ENCODE data around the gene ETFRF1. TPM values are rescaled to one million over a fixed set of nuclear protein-coding genes. Genes with fewer than 3 reads are reported as not detected.

ETFRF1 gene
- total RNA-seq, 1 experiment from 2014 or later, result 5.9 TPM

DNA sequence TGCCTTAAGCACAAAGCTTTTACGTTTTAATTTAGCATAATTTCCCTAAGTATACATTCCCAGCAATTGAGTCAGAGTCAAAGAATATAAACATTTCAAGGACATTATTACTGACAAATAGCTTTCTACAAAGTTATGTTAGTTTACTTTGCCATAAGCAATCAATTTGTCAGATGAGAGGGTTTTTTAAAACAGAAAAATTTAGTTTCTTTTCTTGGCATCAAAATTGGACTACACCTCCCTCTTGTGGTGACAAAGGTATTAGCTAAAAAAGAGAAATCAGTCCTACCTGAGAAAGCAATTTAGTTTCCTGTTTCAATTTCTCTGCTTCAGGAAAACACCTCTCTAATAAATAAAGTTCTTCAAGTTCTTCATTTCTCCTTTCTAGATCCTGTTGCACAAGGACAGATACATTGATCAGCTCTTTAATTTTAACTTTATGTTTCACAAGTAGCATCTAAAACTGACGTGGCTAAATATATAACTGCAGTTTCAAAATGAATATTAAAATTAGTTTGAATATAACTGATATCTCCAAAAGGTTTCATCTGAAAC is 39.9 kb upstream of the ETFRF1 start:
- Mint-ChIP-seq H3K27me3 (ENCODE audit: low read depth) (no peaks in the 10 kb centered on the region), H3K4me1 (peaks cover 23% of the 10 kb centered on the region), H3K9me3 (peaks cover 6% of the 10 kb centered on the region), H3K27ac (no peak overlapping the region; the same call in 1 of the 2 replicates), H3K36me3 (no peaks in the 10 kb centered on the region), H3K4me3 (no peak overlapping the region)
- ATAC-seq (no peak), DNase-seq (ENCODE audit: low spot score) (no peak)
- ChIA-PET CTCF (interaction anchor here (0.6 to 2.7 kb wide), 13 partner anchors 19 to 279 kb away, joined by 3 to 12 read pairs (median 3); partner anchors contain the start of genes DNAI7 and ETFRF1), POLR2A (interaction anchor here (1.1 kb wide), 1 partner anchor 10 kb away, joined by 3 read pairs; no protein-coding TSS in a partner anchor)
- no peak for TF ChIP-seq IRF1 (CRISPR knock-in tag; IDR thresholded peaks at IDR 0.05)
- no peak for TF ChIP-seq ZSCAN18 (CRISPR knock-in tag; IDR thresholded peaks at IDR 0.05)
- TF ChIP-seq E2F5 (CRISPR knock-in tag; IDR thresholded peaks at IDR 0.05), result no peak
- no peak for TF ChIP-seq E2F1 (CRISPR knock-in tag; IDR thresholded peaks at IDR 0.05)
- TF ChIP-seq CTCF (IDR thresholded peaks at IDR 0.05), result peak; percentile 55

- Mint-ChIP-seq H3K4me3 (no peak overlapping the region), H3K27ac (no peak overlapping the region), H3K4me1 (peaks cover 26% of the 10 kb centered on the region), H3K27me3 (ENCODE audit: low read depth) (no peaks in the 10 kb centered on the region), H3K9me3 (peaks cover 6% of the 10 kb centered on the region), H3K36me3 (no peaks in the 10 kb centered on the region)
- POLR2A ChIA-PET, result no interaction called here
- ATAC-seq (no peak), DNase-seq (ENCODE audit: low spot score) (no peak)
- CTCF ChIA-PET, result interaction anchor here (0.6 to 2.7 kb wide), 5 partner anchors 30 to 231 kb away, joined by 3 to 12 read pairs (median 4); no protein-coding TSS in a partner anchor
- TF ChIP-seq, protein P1, sequence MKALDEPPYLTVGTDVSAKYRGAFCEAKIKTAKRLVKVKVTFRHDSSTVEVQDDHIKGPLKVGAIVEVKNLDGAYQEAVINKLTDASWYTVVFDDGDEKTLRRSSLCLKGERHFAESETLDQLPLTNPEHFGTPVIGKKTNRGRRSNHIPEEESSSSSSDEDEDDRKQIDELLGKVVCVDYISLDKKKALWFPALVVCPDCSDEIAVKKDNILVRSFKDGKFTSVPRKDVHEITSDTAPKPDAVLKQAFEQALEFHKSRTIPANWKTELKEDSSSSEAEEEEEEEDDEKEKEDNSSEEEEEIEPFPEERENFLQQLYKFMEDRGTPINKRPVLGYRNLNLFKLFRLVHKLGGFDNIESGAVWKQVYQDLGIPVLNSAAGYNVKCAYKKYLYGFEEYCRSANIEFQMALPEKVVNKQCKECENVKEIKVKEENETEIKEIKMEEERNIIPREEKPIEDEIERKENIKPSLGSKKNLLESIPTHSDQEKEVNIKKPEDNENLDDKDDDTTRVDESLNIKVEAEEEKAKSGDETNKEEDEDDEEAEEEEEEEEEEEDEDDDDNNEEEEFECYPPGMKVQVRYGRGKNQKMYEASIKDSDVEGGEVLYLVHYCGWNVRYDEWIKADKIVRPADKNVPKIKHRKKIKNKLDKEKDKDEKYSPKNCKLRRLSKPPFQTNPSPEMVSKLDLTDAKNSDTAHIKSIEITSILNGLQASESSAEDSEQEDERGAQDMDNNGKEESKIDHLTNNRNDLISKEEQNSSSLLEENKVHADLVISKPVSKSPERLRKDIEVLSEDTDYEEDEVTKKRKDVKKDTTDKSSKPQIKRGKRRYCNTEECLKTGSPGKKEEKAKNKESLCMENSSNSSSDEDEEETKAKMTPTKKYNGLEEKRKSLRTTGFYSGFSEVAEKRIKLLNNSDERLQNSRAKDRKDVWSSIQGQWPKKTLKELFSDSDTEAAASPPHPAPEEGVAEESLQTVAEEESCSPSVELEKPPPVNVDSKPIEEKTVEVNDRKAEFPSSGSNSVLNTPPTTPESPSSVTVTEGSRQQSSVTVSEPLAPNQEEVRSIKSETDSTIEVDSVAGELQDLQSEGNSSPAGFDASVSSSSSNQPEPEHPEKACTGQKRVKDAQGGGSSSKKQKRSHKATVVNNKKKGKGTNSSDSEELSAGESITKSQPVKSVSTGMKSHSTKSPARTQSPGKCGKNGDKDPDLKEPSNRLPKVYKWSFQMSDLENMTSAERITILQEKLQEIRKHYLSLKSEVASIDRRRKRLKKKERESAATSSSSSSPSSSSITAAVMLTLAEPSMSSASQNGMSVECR (CRISPR knock-in tag; IDR thresholded peaks at IDR 0.05; ENCODE audit: borderline replicate concordance), result no peak
- no peak for TF ChIP-seq CTCF (IDR thresholded peaks at IDR 0.05)
- TF ChIP-seq PREB (CRISPR knock-in tag; IDR thresholded peaks at IDR 0.05; ENCODE audit: borderline replicate concordance), result no peak
- no peak for TF ChIP-seq PRRX2 (CRISPR knock-in tag; IDR thresholded peaks at IDR 0.05)
- TF ChIP-seq ZNF671 (CRISPR knock-in tag; IDR thresholded peaks at IDR 0.05), result no peak
- TF ChIP-seq, protein P2, sequence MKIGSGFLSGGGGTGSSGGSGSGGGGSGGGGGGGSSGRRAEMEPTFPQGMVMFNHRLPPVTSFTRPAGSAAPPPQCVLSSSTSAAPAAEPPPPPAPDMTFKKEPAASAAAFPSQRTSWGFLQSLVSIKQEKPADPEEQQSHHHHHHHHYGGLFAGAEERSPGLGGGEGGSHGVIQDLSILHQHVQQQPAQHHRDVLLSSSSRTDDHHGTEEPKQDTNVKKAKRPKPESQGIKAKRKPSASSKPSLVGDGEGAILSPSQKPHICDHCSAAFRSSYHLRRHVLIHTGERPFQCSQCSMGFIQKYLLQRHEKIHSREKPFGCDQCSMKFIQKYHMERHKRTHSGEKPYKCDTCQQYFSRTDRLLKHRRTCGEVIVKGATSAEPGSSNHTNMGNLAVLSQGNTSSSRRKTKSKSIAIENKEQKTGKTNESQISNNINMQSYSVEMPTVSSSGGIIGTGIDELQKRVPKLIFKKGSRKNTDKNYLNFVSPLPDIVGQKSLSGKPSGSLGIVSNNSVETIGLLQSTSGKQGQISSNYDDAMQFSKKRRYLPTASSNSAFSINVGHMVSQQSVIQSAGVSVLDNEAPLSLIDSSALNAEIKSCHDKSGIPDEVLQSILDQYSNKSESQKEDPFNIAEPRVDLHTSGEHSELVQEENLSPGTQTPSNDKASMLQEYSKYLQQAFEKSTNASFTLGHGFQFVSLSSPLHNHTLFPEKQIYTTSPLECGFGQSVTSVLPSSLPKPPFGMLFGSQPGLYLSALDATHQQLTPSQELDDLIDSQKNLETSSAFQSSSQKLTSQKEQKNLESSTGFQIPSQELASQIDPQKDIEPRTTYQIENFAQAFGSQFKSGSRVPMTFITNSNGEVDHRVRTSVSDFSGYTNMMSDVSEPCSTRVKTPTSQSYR (CRISPR knock-in tag; IDR thresholded peaks at IDR 0.05), result no peak
- TF ChIP-seq ZBTB21 (CRISPR knock-in tag; IDR thresholded peaks at IDR 0.05; ENCODE audit: borderline replicate concordance), result no peak
- no peak for TF ChIP-seq NR1H2 (CRISPR knock-in tag; IDR thresholded peaks at IDR 0.05)
Observed at GRCh38 chr12:25156061-25156460, 39.0 kb upstream of the ETFRF1 start.
